Measurements from ENCODE around the gene DMKN. TPM values are rescaled to one million over a fixed set of nuclear protein-coding genes. Genes with fewer than 3 reads are reported as not detected.
"Not testable (repeated sequence)": the region's sequence is repeated elsewhere in the genome, so short reads cannot be mapped to it uniquely, and the experiment has no call there.

Gene DMKN
- total RNA-seq, 1 donor from 2014 or later: not detected

DNA sequence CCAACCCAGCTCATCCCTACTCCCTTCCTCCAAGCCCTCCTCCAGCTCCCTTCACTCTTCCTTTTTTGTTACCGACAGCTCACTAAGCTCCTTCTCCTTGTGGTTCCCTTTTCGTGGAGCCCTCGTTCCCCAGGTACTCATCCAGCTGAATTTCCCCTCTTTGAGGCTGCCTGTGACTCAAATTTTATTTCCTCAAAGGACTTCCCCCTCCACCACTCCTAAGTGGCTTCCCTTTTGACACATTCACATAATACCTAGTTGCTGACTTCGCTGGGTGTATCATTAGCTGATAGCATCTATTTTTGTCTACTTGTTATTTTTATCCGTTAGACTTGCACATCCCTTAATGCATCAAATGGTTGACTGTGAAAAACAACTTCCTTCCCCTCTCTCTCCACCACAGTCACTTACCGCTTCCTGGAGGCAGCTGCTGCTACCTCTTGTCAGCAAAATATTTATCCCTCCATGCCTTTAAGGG lies 50.9 kb downstream of the DMKN start:
- DNase-seq (ENCODE audit: low read depth, low spot score): no peak

DNA sequence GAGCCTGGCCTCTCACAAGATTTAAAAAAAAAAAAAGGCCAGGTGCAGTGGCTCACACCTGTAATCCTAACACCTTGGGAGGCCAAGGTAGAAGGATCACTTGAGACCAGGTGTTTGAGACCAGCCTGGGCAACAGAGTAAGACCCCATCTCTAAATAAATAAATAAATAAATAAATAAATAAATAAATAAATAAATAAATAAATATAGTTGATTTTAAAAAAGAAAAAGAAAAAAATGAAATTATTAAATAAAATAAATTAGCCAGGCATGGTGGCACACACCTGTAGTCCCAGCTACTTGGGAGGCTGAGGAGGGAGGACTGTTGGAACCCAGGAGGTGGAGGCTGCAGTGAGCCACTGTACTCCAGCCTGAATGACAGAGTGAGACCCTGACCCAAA lies 51.7 kb downstream of the DMKN start:
- not testable (repeated sequence) for DNase-seq (ENCODE audit: low read depth, low spot score)

DNA sequence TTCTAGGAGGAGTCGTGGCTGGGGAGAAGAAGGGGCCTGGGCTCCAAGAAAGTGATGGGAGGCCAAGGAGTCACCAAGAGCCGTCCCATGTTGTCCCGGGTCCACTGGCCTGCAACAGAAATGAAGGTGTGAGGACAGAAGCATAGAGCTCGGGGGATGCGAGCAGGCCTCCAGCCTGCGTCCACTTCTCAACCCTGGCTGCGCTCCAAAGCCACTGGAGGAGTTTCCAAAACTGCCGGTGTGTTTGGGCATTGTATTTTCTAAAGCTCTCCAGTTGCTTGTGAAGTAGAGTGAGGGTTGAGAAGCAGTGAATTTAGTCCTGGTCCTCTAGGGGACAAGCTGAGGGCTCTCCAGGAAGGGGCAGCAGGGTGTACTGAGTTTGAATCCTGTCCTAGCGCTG lies 52.4 kb downstream of the DMKN start:
- no peak for DNase-seq (ENCODE audit: low read depth, low spot score)

DNA sequence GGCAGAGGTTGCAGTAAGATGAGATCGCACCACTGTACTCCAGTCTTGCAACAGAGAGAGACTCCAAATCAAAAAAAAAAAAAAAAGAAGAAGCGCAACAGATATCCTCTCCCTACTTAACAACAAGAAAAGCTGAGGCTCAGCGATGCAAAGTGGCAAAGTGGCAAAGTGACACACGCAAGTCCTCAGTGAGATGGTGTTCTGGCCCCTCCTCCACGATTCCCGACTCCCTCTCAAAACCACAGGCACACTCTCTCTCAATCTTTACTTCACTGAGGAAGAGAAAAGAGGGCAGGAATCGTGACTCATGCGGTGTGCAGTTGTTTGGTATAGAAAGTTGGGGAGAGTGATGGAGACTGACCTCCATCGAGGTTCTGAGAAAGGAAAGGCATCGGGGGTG lies 52.8 kb downstream of the DMKN start:
- no peak for DNase-seq (ENCODE audit: low read depth, low spot score)

DNA sequence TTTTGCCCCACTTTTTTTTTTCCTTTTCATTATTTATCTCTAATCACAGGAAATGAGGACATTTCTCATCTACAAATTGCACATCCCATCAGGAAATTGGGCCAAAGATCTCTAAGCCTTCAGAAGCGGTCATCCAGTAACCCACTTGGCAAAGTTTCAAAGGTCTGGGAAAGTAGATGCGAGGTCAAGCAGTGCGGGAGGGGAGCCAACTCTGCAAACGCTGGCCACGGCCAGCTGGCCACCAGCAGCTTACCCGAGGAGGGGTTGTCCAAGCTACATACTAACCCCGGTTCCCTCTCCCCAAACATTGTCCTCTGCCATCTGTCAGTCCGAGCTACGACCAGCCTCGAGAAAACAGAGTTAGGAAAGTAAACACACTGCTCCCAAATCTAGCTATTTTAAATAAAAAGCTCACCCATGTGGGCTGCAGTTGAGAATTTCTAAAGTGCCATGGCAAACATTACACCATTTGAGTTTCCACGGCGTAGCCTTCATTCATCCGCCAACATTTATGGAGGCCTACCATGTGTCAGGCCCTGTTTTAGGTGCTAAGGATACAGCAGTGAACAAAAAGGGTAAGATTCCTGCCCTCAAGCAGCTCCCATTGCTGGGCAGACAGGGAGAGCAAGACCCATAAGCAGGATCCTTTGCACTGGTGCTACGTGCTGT lies 53.9 kb downstream of the DMKN start:
- DNase-seq (ENCODE audit: low read depth, low spot score): no peak

DNA sequence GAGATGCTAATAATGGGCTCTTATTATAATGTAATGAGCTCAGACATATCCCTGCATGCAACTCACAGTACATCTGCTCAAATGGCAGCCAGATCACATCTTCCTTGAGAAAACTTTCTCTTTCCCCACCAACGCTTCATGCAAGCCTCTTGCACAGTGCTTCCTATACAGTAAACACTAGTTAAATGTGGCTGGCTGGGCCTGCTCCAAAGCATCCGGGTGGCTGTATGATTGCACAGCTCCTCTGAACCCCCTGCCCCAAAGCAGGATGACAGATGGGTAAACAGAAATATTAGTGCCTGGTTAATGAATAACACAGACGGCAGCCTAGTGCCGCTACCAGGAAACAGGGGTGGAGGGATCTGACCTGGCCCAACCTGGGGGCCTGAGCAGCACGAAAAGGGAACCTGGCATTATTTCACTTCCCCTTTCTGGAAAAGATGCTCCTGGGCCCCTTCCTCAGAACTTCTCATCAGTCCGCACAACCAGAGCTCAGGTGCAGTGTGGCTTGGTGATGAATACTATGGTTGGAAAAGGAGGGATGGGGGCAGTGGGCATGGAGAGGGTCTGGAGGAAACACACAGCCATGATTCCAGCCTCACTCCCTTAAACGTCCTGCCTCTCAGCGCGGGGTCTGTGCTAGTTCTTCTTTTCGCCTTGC lies 54.6 kb downstream of the DMKN start:
- DNase-seq (ENCODE audit: low read depth, low spot score): no peak

DNA sequence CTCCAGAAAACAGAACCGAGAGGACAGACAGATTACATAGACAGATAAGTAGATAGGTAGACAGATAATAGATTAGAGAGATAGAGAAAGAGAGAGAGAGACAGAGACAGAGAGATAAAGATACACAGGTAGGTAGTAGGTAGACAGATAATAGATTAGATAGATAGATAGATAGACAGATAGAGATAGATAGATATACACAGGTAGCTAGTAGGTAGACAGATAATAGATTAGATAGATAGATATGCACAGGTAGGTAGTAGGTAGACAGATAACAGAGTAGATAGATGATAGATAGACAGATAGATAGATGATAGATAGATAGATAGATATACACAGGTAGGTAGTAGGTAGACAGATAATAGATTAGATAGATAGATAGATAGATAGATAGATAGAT lies 55.3 kb downstream of the DMKN start:
- no peak for DNase-seq (ENCODE audit: low read depth, low spot score)

DNA sequence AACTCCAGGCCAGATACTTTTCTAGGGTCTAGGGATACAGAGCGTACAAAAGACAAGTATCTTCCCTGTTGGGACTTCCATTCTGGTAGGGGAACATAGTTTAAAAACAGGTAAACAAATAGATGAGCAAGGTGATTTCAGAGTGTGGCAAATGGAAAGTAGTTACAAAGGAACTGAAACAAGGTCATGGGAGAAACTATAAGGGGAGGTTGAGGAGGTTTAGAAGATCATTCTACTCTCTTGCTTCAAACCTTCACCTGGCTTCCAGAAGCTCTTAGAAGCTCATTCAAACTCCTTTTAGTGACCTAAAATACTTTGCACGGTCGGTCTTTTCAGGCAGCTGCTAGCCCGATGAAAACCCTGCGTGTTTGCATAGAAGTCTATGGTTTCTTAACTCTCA lies 56.3 kb downstream of the DMKN start:
- DNase-seq (ENCODE audit: low read depth, low spot score): no peak

DNA sequence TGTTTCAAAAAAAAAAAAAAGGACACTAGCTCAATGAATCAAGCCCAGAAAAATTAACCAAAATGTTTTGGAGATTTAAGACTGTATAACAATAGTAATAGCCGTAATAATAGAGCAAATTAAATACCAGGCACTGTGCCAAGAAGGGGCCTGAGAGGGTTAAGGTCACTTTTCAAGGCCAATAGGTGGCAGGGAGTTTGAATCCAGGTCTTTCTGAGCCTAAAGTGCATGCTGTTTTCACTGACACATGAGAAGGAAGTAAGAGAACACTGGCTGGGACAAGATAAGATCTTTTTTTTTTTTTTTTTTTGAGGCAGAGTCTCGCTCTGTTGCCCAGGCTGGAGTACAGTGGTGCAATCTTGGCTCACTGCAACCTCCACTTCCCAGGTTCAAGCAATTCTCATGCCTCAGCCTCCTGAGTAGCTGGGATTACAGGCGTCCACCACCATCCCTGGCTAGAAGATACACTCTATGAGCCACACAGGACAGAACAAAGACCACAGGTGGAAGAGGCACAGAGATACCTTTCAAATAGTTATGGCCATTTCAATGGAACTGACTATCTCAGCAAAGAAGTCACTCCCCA lies 57.7 kb downstream of the DMKN start:
- no peak for DNase-seq (ENCODE audit: low read depth, low spot score)

DNA sequence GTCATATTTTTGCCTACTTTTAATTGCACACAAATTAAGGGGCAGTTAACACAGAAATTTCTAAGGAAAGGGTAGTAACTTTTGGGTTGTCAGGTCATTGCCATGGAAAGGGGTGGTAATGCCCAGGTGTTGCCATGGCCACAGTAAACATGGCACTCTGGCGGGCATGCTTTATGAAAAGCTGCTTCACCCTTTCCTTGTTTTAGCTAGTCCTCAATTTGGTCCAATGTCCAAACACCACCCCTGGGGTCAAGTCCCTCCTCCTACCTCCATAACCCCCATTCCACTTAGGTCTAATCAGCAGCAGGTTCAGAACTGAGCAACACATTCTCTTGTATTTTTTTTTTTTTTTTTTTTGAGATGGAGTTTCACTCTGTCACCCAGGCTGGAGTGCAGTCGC lies 58.8 kb downstream of the DMKN start:
- DNase-seq (ENCODE audit: low read depth, low spot score): no peak

DNA sequence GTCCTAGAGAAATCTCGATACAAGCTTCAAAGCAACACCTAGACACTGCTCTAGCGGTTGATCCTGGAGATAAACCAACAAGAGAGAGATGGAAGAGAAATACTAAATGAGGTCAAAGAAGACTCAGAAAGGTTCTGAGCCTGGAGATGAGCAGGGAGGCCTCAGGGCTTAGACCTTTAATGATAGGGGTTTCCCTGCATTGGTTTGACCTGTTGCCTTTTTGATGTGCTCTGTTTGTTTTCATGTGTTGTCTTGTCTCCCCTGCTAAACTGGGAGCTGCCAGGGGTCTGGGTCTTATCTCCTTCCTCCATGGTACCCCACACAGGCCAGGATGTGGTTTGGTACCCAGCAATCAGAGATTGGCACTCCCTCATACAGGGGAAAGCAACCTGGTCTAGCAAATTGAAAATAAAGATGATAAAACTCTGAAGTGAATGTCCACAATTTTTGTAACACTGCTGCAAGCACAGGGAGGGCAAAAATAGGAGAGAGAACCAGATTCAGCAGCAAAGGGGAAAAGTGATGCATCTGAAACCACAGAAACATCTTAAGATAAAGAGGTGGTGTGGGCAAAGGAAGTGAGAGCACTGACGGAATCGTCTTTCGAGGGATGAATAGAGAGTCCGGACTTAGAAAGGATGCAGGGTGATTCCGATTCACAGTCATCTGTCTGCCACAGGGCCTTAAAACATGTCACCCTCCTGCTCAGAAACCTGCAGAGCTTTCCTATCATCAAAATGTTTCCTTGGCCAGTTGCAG lies 61.9 kb downstream of the DMKN start:
- no peak for DNase-seq (ENCODE audit: low read depth, low spot score)

DNA sequence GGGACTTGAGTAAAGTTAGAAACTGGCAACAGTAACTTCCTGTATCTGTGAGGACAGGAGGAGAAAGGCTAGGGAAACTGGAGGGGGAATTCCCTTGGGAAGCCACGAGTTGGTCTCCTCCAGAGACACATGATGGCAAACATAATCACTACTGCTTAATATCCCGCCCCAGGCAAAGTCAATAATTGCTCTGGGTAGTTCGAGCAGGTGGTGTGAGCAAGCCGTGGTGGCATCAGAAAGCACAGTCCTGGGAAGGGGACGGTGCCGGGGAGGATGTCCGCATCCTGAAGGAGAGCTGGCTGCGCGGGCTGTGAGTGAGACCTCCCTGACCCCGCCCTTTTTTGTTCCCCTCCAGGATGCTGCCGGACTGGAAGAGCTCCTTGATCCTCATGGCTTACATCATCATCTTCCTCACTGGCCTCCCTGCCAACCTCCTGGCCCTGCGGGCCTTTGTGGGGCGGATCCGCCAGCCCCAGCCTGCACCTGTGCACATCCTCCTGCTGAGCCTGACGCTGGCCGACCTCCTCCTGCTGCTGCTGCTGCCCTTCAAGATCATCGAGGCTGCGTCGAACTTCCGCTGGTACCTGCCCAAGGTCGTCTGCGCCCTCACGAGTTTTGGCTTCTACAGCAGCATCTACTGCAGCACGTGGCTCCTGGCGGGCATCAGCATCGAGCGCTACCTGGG lies 63.9 kb downstream of the DMKN start:
- no peak for DNase-seq (ENCODE audit: low read depth, low spot score)

DNA sequence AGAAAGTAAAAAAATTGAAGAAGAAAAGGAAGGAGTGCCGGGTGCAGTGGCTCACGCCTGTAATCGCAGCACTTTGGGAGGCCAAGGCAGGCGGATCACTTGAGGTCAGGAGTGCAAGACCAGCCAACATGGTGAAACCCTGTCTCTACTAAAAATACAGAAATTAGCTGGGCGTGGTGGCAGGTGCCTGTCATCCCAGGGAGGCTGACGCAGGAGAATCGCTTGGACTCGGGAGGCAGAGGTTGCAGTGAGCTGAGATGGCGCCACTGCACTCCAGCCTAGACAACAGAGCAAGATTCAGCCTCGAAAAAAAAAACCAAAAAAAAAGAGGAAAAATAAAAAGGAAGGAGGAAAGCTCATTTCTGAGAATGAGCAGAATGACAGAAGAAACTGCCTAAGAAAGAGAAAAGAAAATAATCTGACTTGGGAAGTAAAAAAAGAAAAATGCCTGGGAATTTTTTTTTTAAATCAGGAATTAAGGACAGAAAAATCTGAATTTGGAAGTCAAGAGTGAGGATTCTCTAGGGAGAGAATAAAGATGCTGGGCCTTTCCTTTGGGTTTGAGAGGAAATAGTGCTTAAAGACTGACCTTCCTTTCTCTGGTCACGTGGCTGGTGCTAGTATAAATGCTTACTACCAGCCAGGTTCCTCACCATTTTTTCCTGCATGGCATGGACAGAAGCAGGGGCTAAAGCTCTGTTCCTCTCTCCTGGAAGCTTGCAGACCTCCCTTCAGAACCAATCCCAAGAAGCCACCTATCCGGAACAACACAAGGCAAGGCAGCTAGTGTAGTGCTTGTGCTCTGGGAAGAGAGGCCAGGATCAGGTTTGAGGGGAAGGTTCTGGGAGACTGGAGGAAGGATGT lies 65.6 kb downstream of the DMKN start, which contains the start of gene FFAR2:
TSS of gene FFAR2 (plus strand) at position 652 of the 864 bp plus-strand sequence. CDS start 1,458 bp downstream, outside the sequence.
- DNase-seq (ENCODE audit: low read depth, low spot score): no peak

Other genes starting within 250 kb of the DMKN start
- gene USF2, start 244.7 kb downstream of the DMKN start, total RNA-seq: 43.4 and 48.8 TPM in 2 replicates
- gene HAMP, start 231.1 kb downstream of the DMKN start, total RNA-seq: 0.07 TPM in 2 replicates
- gene MAG, start 221.5 kb downstream of the DMKN start, total RNA-seq: 0.07 TPM in 1 of 2 replicates, not detected in the other
- gene CD22, start 184.5 kb downstream of the DMKN start, total RNA-seq: 0.60 TPM in 1 of 2 replicates, not detected in the other
- gene FFAR1, start 165.7 kb downstream of the DMKN start, total RNA-seq: not detected in 2 replicates
- not detected in 2 replicates for gene FFAR3, start 155.2 kb downstream of the DMKN start, total RNA-seq
- not detected in 2 replicates for gene GPR42, start 142.6 kb downstream of the DMKN start, total RNA-seq
- gene FFAR2, start 65.4 kb downstream of the DMKN start, total RNA-seq: not detected in 2 replicates
- not detected in 2 replicates for gene KRTDAP, start 23.2 kb downstream of the DMKN start, total RNA-seq
- gene SBSN, start 14.7 kb upstream of the DMKN start, total RNA-seq: not detected in 2 replicates
- gene GAPDHS, start 19.8 kb upstream of the DMKN start, total RNA-seq: not detected in 2 replicates
- 74.1 and 78.8 TPM in 2 replicates for gene TMEM147, start 32.0 kb upstream of the DMKN start, total RNA-seq
- gene ATP4A, start 50.0 kb upstream of the DMKN start, total RNA-seq: not detected in 2 replicates
- gene PMIS2, start 72.5 kb upstream of the DMKN start, total RNA-seq: not detected in 2 replicates
- 9.1 and 9.4 TPM in 2 replicates for gene HAUS5, start 99.1 kb upstream of the DMKN start, total RNA-seq
- gene RBM42, start 115.4 kb upstream of the DMKN start, total RNA-seq: 48.2 and 51.7 TPM in 2 replicates
- 0.11 and 0.46 TPM in 2 replicates for gene ETV2, start 128.1 kb upstream of the DMKN start, total RNA-seq
- 181 and 348 TPM in 2 replicates for gene COX6B1, start 134.7 kb upstream of the DMKN start, total RNA-seq
- not detected in 2 replicates for gene UPK1A, start 152.9 kb upstream of the DMKN start, total RNA-seq
- gene ZBTB32, start 190.9 kb upstream of the DMKN start, total RNA-seq: not detected in 2 replicates
- 4.4 and 5.4 TPM in 2 replicates for gene KMT2B, start 204.4 kb upstream of the DMKN start, total RNA-seq
- gene IGFLR1, start 228.8 kb upstream of the DMKN start, total RNA-seq: 1.2 and 1.8 TPM in 2 replicates
- 2.0 and 3.9 TPM in 2 replicates for gene U2AF1L4, start 231.8 kb upstream of the DMKN start, total RNA-seq
- 16.3 and 17.7 TPM in 2 replicates for gene PSENEN, start 232.0 kb upstream of the DMKN start, total RNA-seq
- 5.5 and 7.2 TPM in 2 replicates for gene LIN37, start 234.9 kb upstream of the DMKN start, total RNA-seq
- gene HSPB6, start 243.4 kb upstream of the DMKN start, total RNA-seq: 0.20 and 0.67 TPM in 2 replicates
- gene PROSER3, start 244.5 kb upstream of the DMKN start, total RNA-seq: 3.3 and 3.8 TPM in 2 replicates

Measured in pulmonary artery endothelial cell (primary cell).